ENCODE data around the gene BCR. TPM values are rescaled to one million over a fixed set of nuclear protein-coding genes. Genes with fewer than 3 reads are reported as not detected.

The BCR gene
- polyA plus RNA-seq, 1 donor (not counting 4 experiments of a cell fraction or from before 2014, with no cell fraction given) = 25.8 TPM

- H3K4me1 ChIP-seq (ENCODE audit: control insufficient read depth, extremely low read depth, insufficient read depth, low read length) = peaks cover 26% of the 10 kb centered on the region
- TF ChIP-seq EZH2 (IDR thresholded peaks at IDR 0.05; ENCODE audit: low read length) = no peak
- TF ChIP-seq, protein P1, sequence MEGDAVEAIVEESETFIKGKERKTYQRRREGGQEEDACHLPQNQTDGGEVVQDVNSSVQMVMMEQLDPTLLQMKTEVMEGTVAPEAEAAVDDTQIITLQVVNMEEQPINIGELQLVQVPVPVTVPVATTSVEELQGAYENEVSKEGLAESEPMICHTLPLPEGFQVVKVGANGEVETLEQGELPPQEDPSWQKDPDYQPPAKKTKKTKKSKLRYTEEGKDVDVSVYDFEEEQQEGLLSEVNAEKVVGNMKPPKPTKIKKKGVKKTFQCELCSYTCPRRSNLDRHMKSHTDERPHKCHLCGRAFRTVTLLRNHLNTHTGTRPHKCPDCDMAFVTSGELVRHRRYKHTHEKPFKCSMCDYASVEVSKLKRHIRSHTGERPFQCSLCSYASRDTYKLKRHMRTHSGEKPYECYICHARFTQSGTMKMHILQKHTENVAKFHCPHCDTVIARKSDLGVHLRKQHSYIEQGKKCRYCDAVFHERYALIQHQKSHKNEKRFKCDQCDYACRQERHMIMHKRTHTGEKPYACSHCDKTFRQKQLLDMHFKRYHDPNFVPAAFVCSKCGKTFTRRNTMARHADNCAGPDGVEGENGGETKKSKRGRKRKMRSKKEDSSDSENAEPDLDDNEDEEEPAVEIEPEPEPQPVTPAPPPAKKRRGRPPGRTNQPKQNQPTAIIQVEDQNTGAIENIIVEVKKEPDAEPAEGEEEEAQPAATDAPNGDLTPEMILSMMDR (optimal IDR thresholded peaks at IDR 0.05 in 1 of 3, IDR thresholded peaks at IDR 0.05 in 1 of 3, conservative IDR thresholded peaks at IDR 0.05 in 1 of 3; ENCODE audit: extremely low read depth in 1 of 3, insufficient read depth in 2 of 3, low read length in 3 of 3) = no peak
- DNase-seq (ENCODE audit: low read depth, low spot score) = no peak
- peaks cover 18% of the 10 kb centered on the region for H4K20me1 ChIP-seq (ENCODE audit: control insufficient read depth, extremely low read depth, insufficient read depth, low read length)
- no peak for FAIRE-seq
- no peak overlapping the region for H3K27ac ChIP-seq (ENCODE audit: control insufficient read depth, insufficient read depth, low read length)
- H3K9me1 ChIP-seq (ENCODE audit: control insufficient read depth, extremely low read depth, insufficient read depth, low read length) = peaks cover 3% of the 10 kb centered on the region
- no peak overlapping the region for H3K9ac ChIP-seq (ENCODE audit: control insufficient read depth, extremely low read depth, insufficient read depth, low read length)
- H3K9me3 ChIP-seq (ENCODE audit: control insufficient read depth, low read depth, low read length) = no peaks in the 10 kb centered on the region
- no peak overlapping the region for H3K4me2 ChIP-seq (ENCODE audit: control insufficient read depth, extremely low read depth, insufficient read depth, low read depth, low read length)
- dilution Hi-C loops (cut with MboI; ENCODE audit: extremely low pct_ligation_motif_present, low sequenced_read_pairs) = no loop called here
- H2AFZ ChIP-seq (ENCODE audit: control insufficient read depth, low read length) = no peak overlapping the region
- peaks cover 1 to 15% of the 10 kb centered on the region in 2 experiments for H3K36me3 ChIP-seq (ENCODE audit: control insufficient read depth in 2 of 2, extremely low read depth in 1 of 2, insufficient read depth in 2 of 2, low read length in 2 of 2)
- H3K27me3 ChIP-seq (ENCODE audit: control insufficient read depth, extremely low read depth, insufficient read depth, low read length) = no peaks in the 10 kb centered on the region
- H3K4me3 ChIP-seq (ENCODE audit: control insufficient read depth in 2 of 3, extremely low read depth in 1 of 3, insufficient read depth in 2 of 3, low read depth in 1 of 3, low read length in 3 of 3) = no peak overlapping the region
- H3K79me2 ChIP-seq (ENCODE audit: control insufficient read depth, insufficient read depth, low read length) = peaks cover 81% of the 10 kb centered on the region
Measured at GRCh38 chr22:23244690-23245044, 64.4 kb downstream of the BCR start.

- dilution Hi-C loops (cut with MboI; ENCODE audit: extremely low pct_ligation_motif_present, low sequenced_read_pairs) = no loop called here
- no peaks in the 10 kb centered on the region for H3K27me3 ChIP-seq (ENCODE audit: control insufficient read depth, extremely low read depth, insufficient read depth, low read length)
- H3K27ac ChIP-seq (ENCODE audit: control insufficient read depth, insufficient read depth, low read length) = no peak overlapping the region
- DNase-seq (ENCODE audit: low read depth, low spot score) (no peak), FAIRE-seq (no peak)
- H3K79me2 ChIP-seq (ENCODE audit: control insufficient read depth, insufficient read depth, low read length) = peaks cover 81% of the 10 kb centered on the region
- H4K20me1 ChIP-seq (ENCODE audit: control insufficient read depth, extremely low read depth, insufficient read depth, low read length) = peaks cover 18% of the 10 kb centered on the region
- H3K9me1 ChIP-seq (ENCODE audit: control insufficient read depth, extremely low read depth, insufficient read depth, low read length) = peaks cover 3% of the 10 kb centered on the region
- H3K36me3 ChIP-seq (ENCODE audit: control insufficient read depth in 2 of 2, extremely low read depth in 1 of 2, insufficient read depth in 2 of 2, low read length in 2 of 2) = peaks cover 1 to 15% of the 10 kb centered on the region in 2 experiments
- H3K9ac ChIP-seq (ENCODE audit: control insufficient read depth, extremely low read depth, insufficient read depth, low read length) = no peak overlapping the region
- no peaks in the 10 kb centered on the region for H3K9me3 ChIP-seq (ENCODE audit: control insufficient read depth, low read depth, low read length)
- peaks cover 26% of the 10 kb centered on the region for H3K4me1 ChIP-seq (ENCODE audit: control insufficient read depth, extremely low read depth, insufficient read depth, low read length)
- H2AFZ ChIP-seq (ENCODE audit: control insufficient read depth, low read length) = no peak overlapping the region
- no peak overlapping the region for H3K4me3 ChIP-seq (ENCODE audit: control insufficient read depth in 2 of 3, extremely low read depth in 1 of 3, insufficient read depth in 2 of 3, low read depth in 1 of 3, low read length in 3 of 3)
- no peak for TF ChIP-seq EZH2 (IDR thresholded peaks at IDR 0.05; ENCODE audit: low read length)
- TF ChIP-seq, protein P1 (optimal IDR thresholded peaks at IDR 0.05 in 1 of 3, IDR thresholded peaks at IDR 0.05 in 1 of 3, conservative IDR thresholded peaks at IDR 0.05 in 1 of 3; ENCODE audit: extremely low read depth in 1 of 3, insufficient read depth in 2 of 3, low read length in 3 of 3) = no peak
- H3K4me2 ChIP-seq (ENCODE audit: control insufficient read depth, extremely low read depth, insufficient read depth, low read depth, low read length) = no peak overlapping the region
Measured at GRCh38 chr22:23245045-23245798, 64.9 kb downstream of the BCR start.
